HepG2 (cell line): Measurements from ENCODE around the gene BLMH. TPM values are rescaled to one million over a fixed set of nuclear protein-coding genes. Genes with fewer than 3 reads are reported as not detected.
A peak's percentile ranks its signal among the peaks of the same experiment; 100 is the strongest.

Experiments
- CC2D1A ChIP-seq: sonication (generic); formaldehyde crosslinking; IDR thresholded peaks from 2 replicates; pipeline ENCODE4 v1.8.1; 2023; ENCODE audit warnings: mild to moderate bottlenecking, missing genetic modification reagents
- HDAC2 ChIP-seq: sonication (generic); formaldehyde crosslinking; IDR thresholded peaks from 2 replicates; pipeline ENCODE4 v1.4.0; 2020; ENCODE audit warnings: missing genetic modification reagents
- HMG20A ChIP-seq: IDR thresholded peaks from 2 replicates; pipeline ENCODE4 v1.6.1; 2016; ENCODE audit warnings: borderline replicate concordance
- KAT8 ChIP-seq: IDR thresholded peaks from 2 replicates; pipeline ENCODE4 v1.6.1; 2016; ENCODE audit warnings: missing genetic modification reagents, missing compliant biosample characterization
- LBX2 ChIP-seq: sonication (generic); formaldehyde crosslinking; IDR thresholded peaks from 2 replicates; pipeline ENCODE4 v1.5.0; 2020; ENCODE audit warnings: missing genetic modification reagents, mild to moderate bottlenecking, borderline replicate concordance
- MIER3 ChIP-seq: IDR thresholded peaks from 2 replicates; pipeline ENCODE4 v1.6.1; 2016; ENCODE audit warnings: missing compliant biosample characterization, borderline replicate concordance
- MLX ChIP-seq: IDR thresholded peaks from 2 replicates; pipeline ENCODE4 v1.6.1; 2016
- MLXIP ChIP-seq: sonication (generic); formaldehyde crosslinking; IDR thresholded peaks from 2 replicates; pipeline ENCODE4 v1.9.0; 2021; ENCODE audit warnings: missing genetic modification reagents, borderline replicate concordance
- NFRKB ChIP-seq: fragments of 450-650 bp; IDR thresholded peaks from 2 replicates; pipeline ENCODE4 v1.6.1; 2017
- NR2F2 ChIP-seq: IDR thresholded peaks from 2 replicates; pipeline ENCODE4 v1.6.1; 2012; ENCODE audit warnings: low read depth, inconsistent platforms, borderline replicate concordance
- REPIN1 ChIP-seq: sonication (generic); formaldehyde crosslinking; IDR thresholded peaks from 2 replicates; pipeline ENCODE4 v1.8.0; 2022; ENCODE audit warnings: missing genetic modification reagents, low read depth, mild to moderate bottlenecking, borderline replicate concordance
- SOX13 ChIP-seq, 3 experiments: fragments of 450-650 bp in 1 of 3; sonication (generic) in 1 of 3; formaldehyde crosslinking in 1 of 3; IDR thresholded peaks in 2 of 3; conservative IDR thresholded peaks in 1 of 3; 2 replicates each; pipeline versions ENCODE4 v1.5.0 to v1.6.1; 2016 to 2020; ENCODE audit warnings: antibody characterized with exemption in 1 of 3, mild to moderate bottlenecking in 1 of 3, missing compliant biosample characterization in 1 of 3, missing genetic modification reagents in 1 of 3, moderate library complexity in 1 of 3
- SOX5 ChIP-seq: IDR thresholded peaks from 2 replicates; pipeline ENCODE4 v1.6.1; 2016; ENCODE audit warnings: borderline replicate concordance
- SP2 ChIP-seq: sonication (generic); formaldehyde crosslinking; IDR thresholded peaks from 2 replicates; pipeline ENCODE4 v1.5.1; 2020; ENCODE audit warnings: mild to moderate bottlenecking, missing genetic modification reagents
- SYNCRIP ChIP-seq: fragments of 200-400 bp; formaldehyde crosslinking; IDR thresholded peaks from 2 replicates; pipeline ENCODE4 v1.6.1; 2018; ENCODE audit warnings: mild to moderate bottlenecking, low read depth, low read length; ENCODE audit not compliant: insufficient read depth
- TEF ChIP-seq: sonication (generic); formaldehyde crosslinking; IDR thresholded peaks from 2 replicates; pipeline ENCODE4 v1.5.0; 2020; ENCODE audit warnings: missing genetic modification reagents
- ZNF224 ChIP-seq: sonication (generic); formaldehyde crosslinking; IDR thresholded peaks from 2 replicates; pipeline ENCODE4 v1.5.0; 2020; ENCODE audit warnings: mild to moderate bottlenecking, missing genetic modification reagents
- ZNF451 ChIP-seq: sonication (generic); formaldehyde crosslinking; IDR thresholded peaks from 2 replicates; pipeline ENCODE4 v1.5.0; 2020; ENCODE audit warnings: mild to moderate bottlenecking, missing genetic modification reagents
- ZNF501 ChIP-seq: sonication (generic); formaldehyde crosslinking; IDR thresholded peaks from 2 replicates; pipeline ENCODE4 v1.5.1; 2020; ENCODE audit warnings: mild to moderate bottlenecking, moderate library complexity, missing genetic modification reagents
- ZNF580 ChIP-seq: IDR thresholded peaks from 2 replicates; pipeline ENCODE4 v1.6.1; 2016; ENCODE audit warnings: low read depth, borderline replicate concordance
- ZNF672 ChIP-seq: sonication (generic); formaldehyde crosslinking; IDR thresholded peaks from 2 replicates; pipeline ENCODE4 v1.8.1; 2022; ENCODE audit warnings: missing genetic modification reagents
- ZNF768 ChIP-seq: sonication (generic); formaldehyde crosslinking; IDR thresholded peaks from 2 replicates; pipeline ENCODE4 v1.4.0; 2020; ENCODE audit warnings: missing genetic modification reagents
- ZNF83 ChIP-seq: sonication (generic); formaldehyde crosslinking; IDR thresholded peaks from 2 replicates; pipeline ENCODE4 v1.4.0; 2020; ENCODE audit warnings: missing genetic modification reagents, mild to moderate bottlenecking, borderline replicate concordance
- ZNF850 ChIP-seq: sonication (generic); formaldehyde crosslinking; conservative IDR thresholded peaks from 2 replicates; pipeline ENCODE4 v1.9.0; 2021; ENCODE audit warnings: mild to moderate bottlenecking, missing genetic modification reagents
- polyA plus RNA-seq, 8 experiments: library from polyadenylated mRNA; depleted of rRNA in 3 of 8; stranded (reverse) in 7 of 8; unstranded in 1 of 8; fragments of >200 nt; fragmentation: Illumina TruSeq in 4 of 8; extraction: Trizol in 4 of 8; gene quantifications; 2 replicates each; pipeline versions ENCODE4 v1.2.1 to v1.2.3, GENCODE V29; 2011 to 2016; ENCODE audit warnings: low read depth in 4 of 8, missing spikeins in 1 of 8, mixed read lengths in 1 of 8; ENCODE audit not compliant: insufficient read depth in 1 of 8
- total RNA-seq, 5 experiments: library from RNA; depleted of rRNA; stranded (reverse); fragments of >200 nt; fragmentation: Illumina TruSeq; extraction: Trizol; gene quantifications; 2 replicates each; pipeline ENCODE4 v1.2.3, GENCODE V29; 2016; ENCODE audit warnings: low read depth in 1 of 5

Gene BLMH
- total and polyA plus RNA-seq, 2 of the 13 experiments (the other 11 are each of a cell fraction or from before 2014, with no cell fraction given): 12.1 to 41.0 TPM

GRCh38 chr17:30291543-30292285, at the start of gene BLMH (continued):
- no peak; the same call in 1 of the 2 replicates for TF ChIP-seq REPIN1 (CRISPR knock-in tag)
- no peak for TF ChIP-seq MLXIP
- no peak for TF ChIP-seq ZNF850
- no peak for TF ChIP-seq ZNF672 (CRISPR knock-in tag)
- TF ChIP-seq ZNF768 (CRISPR knock-in tag): peak; percentile 20; the same call in 1 of the 2 replicates
- no peak for TF ChIP-seq HDAC2 (CRISPR knock-in tag)
- no peak for TF ChIP-seq SYNCRIP
- TF ChIP-seq KAT8 (CRISPR knock-in tag): 0 out of 2 replicates have a peak, but pooled peaks have one; percentile 33
- no peak for TF ChIP-seq HMG20A (CRISPR knock-in tag)
- TF ChIP-seq TEF (CRISPR knock-in tag): no peak
- TF ChIP-seq SP2 (CRISPR knock-in tag): no peak
- TF ChIP-seq LBX2 (CRISPR knock-in tag): no peak
- TF ChIP-seq NR2F2: peak; percentile 33; the same call in 1 of the 2 replicates
- TF ChIP-seq ZNF501 (CRISPR knock-in tag): peak; percentile 57; the same call in 1 of the 2 replicates
- no peak for TF ChIP-seq NFRKB
- 0 out of 2 replicates have a peak, but pooled peaks have one; percentile 26 for TF ChIP-seq ZNF580 (CRISPR knock-in tag)
- TF ChIP-seq ZNF224: no peak
- no peak for TF ChIP-seq SOX13 (IDR thresholded peaks at IDR 0.05)
- TF ChIP-seq SOX13 (CRISPR knock-in tag; conservative IDR thresholded peaks at IDR 0.05 in 1 of 2, IDR thresholded peaks at IDR 0.05 in 1 of 2): no peak
- no peak for TF ChIP-seq MIER3
- TF ChIP-seq ZNF451 (CRISPR knock-in tag): no peak
- TF ChIP-seq MLX (CRISPR knock-in tag): no peak
- TF ChIP-seq ZNF83 (CRISPR knock-in tag): no peak
- no peak for TF ChIP-seq SOX5
- TF ChIP-seq CC2D1A (CRISPR knock-in tag): no peak
